GM23338 (cell line): ENCODE data around the gene CBFA2T3.

Experiments
- CREB1 ChIP-seq: fragments of 250-450 bp; sonication (Bioruptor Pico); IDR thresholded peaks from 2 replicates; pipeline ENCODE4 v1.5.0; 2020; ENCODE audit warnings: low read depth, mild to moderate bottlenecking, moderate library complexity
- EZH2 ChIP-seq: fragments of 200-600 bp; sonication (generic); IDR thresholded peaks from one replicate; pipeline ENCODE4 v1.8.0; 2017; ENCODE audit warnings: antibody characterized with exemption, mild to moderate bottlenecking, low read depth; ENCODE audit not compliant: unreplicated experiment
- EZH2phosphoT487 ChIP-seq: fragments of 200-600 bp; sonication (generic); IDR thresholded peaks from one replicate; pipeline ENCODE4 v1.8.1; 2018; ENCODE audit warnings: antibody characterized with exemption; ENCODE audit not compliant: unreplicated experiment
- JUNB ChIP-seq: IDR thresholded peaks from one replicate; pipeline ENCODE4 v1.6.1; 2016; ENCODE audit warnings: antibody characterized with exemption; ENCODE audit not compliant: unreplicated experiment
- POLR2AphosphoS5 ChIP-seq: IDR thresholded peaks from 2 replicates; pipeline ENCODE4 v1.6.1; 2016; ENCODE audit warnings: antibody characterized with exemption, low read depth
- ZNF114 ChIP-seq: fragments of 250-450 bp; sonication (Bioruptor Pico); IDR thresholded peaks from 2 replicates; pipeline ENCODE4 v1.5.0; 2020; ENCODE audit warnings: mild to moderate bottlenecking, moderate library complexity
- TF ChIP-seq, protein P1 (sequence below), 2 experiments: fragments of 200-600 bp in 1 of 2; sonication (generic) in 1 of 2; conservative IDR thresholded peaks; 2 replicates each; pipeline versions ENCODE4 v1.5.1 to v1.6.1; 2016 to 2017; ENCODE audit warnings: antibody characterized with exemption in 2 of 2, low read depth in 2 of 2, mild to moderate bottlenecking in 2 of 2, moderate library complexity in 1 of 2
- TF ChIP-seq, protein P2 (sequence below): IDR thresholded peaks from one replicate; pipeline ENCODE4 v1.6.1; 2018; ENCODE audit warnings: antibody characterized with exemption; ENCODE audit not compliant: unreplicated experiment
- TF ChIP-seq, protein P3 (sequence below): fragments of 250-450 bp; sonication (Bioruptor Pico); IDR thresholded peaks from 2 replicates; pipeline ENCODE4 v1.5.0; 2020; ENCODE audit warnings: mild to moderate bottlenecking, moderate library complexity
- TF ChIP-seq, protein P4 (sequence below): IDR thresholded peaks from 2 replicates; pipeline ENCODE4 v1.6.1; 2016; ENCODE audit warnings: antibody characterized with exemption

DNA sequence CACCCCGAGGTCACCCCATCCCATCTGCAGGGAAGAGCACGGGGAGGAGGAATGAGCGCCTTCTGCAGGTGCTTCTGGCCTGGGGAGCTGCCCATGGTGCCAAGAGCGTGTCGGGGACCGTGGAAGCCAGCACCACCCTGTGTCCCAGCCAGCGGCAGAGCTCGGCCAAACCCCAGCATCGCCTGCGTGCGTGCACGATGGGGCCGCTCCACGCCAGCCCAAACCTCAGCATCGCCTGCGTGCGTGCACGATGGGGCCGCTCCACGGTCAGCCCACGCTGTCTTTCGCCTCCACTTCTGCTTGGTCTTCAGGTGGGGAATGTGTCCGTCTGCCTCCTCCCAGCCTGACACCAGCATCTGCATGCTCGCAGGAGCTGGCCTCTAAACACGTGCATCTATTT, 134.2 kb downstream of the CBFA2T3 start:
- no peak for TF ChIP-seq EZH2
- TF ChIP-seq, protein P1, sequence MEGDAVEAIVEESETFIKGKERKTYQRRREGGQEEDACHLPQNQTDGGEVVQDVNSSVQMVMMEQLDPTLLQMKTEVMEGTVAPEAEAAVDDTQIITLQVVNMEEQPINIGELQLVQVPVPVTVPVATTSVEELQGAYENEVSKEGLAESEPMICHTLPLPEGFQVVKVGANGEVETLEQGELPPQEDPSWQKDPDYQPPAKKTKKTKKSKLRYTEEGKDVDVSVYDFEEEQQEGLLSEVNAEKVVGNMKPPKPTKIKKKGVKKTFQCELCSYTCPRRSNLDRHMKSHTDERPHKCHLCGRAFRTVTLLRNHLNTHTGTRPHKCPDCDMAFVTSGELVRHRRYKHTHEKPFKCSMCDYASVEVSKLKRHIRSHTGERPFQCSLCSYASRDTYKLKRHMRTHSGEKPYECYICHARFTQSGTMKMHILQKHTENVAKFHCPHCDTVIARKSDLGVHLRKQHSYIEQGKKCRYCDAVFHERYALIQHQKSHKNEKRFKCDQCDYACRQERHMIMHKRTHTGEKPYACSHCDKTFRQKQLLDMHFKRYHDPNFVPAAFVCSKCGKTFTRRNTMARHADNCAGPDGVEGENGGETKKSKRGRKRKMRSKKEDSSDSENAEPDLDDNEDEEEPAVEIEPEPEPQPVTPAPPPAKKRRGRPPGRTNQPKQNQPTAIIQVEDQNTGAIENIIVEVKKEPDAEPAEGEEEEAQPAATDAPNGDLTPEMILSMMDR (conservative IDR thresholded peaks at IDR 0.05; ENCODE audit: low read depth in 2 of 2) = no peak
- TF ChIP-seq, protein P2, sequence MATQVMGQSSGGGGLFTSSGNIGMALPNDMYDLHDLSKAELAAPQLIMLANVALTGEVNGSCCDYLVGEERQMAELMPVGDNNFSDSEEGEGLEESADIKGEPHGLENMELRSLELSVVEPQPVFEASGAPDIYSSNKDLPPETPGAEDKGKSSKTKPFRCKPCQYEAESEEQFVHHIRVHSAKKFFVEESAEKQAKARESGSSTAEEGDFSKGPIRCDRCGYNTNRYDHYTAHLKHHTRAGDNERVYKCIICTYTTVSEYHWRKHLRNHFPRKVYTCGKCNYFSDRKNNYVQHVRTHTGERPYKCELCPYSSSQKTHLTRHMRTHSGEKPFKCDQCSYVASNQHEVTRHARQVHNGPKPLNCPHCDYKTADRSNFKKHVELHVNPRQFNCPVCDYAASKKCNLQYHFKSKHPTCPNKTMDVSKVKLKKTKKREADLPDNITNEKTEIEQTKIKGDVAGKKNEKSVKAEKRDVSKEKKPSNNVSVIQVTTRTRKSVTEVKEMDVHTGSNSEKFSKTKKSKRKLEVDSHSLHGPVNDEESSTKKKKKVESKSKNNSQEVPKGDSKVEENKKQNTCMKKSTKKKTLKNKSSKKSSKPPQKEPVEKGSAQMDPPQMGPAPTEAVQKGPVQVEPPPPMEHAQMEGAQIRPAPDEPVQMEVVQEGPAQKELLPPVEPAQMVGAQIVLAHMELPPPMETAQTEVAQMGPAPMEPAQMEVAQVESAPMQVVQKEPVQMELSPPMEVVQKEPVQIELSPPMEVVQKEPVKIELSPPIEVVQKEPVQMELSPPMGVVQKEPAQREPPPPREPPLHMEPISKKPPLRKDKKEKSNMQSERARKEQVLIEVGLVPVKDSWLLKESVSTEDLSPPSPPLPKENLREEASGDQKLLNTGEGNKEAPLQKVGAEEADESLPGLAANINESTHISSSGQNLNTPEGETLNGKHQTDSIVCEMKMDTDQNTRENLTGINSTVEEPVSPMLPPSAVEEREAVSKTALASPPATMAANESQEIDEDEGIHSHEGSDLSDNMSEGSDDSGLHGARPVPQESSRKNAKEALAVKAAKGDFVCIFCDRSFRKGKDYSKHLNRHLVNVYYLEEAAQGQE = no peak
- TF ChIP-seq EZH2phosphoT487 = no peak
- TF ChIP-seq CREB1 (CRISPR knock-in tag) = no peak
- no peak for TF ChIP-seq POLR2AphosphoS5
- TF ChIP-seq, protein P3, sequence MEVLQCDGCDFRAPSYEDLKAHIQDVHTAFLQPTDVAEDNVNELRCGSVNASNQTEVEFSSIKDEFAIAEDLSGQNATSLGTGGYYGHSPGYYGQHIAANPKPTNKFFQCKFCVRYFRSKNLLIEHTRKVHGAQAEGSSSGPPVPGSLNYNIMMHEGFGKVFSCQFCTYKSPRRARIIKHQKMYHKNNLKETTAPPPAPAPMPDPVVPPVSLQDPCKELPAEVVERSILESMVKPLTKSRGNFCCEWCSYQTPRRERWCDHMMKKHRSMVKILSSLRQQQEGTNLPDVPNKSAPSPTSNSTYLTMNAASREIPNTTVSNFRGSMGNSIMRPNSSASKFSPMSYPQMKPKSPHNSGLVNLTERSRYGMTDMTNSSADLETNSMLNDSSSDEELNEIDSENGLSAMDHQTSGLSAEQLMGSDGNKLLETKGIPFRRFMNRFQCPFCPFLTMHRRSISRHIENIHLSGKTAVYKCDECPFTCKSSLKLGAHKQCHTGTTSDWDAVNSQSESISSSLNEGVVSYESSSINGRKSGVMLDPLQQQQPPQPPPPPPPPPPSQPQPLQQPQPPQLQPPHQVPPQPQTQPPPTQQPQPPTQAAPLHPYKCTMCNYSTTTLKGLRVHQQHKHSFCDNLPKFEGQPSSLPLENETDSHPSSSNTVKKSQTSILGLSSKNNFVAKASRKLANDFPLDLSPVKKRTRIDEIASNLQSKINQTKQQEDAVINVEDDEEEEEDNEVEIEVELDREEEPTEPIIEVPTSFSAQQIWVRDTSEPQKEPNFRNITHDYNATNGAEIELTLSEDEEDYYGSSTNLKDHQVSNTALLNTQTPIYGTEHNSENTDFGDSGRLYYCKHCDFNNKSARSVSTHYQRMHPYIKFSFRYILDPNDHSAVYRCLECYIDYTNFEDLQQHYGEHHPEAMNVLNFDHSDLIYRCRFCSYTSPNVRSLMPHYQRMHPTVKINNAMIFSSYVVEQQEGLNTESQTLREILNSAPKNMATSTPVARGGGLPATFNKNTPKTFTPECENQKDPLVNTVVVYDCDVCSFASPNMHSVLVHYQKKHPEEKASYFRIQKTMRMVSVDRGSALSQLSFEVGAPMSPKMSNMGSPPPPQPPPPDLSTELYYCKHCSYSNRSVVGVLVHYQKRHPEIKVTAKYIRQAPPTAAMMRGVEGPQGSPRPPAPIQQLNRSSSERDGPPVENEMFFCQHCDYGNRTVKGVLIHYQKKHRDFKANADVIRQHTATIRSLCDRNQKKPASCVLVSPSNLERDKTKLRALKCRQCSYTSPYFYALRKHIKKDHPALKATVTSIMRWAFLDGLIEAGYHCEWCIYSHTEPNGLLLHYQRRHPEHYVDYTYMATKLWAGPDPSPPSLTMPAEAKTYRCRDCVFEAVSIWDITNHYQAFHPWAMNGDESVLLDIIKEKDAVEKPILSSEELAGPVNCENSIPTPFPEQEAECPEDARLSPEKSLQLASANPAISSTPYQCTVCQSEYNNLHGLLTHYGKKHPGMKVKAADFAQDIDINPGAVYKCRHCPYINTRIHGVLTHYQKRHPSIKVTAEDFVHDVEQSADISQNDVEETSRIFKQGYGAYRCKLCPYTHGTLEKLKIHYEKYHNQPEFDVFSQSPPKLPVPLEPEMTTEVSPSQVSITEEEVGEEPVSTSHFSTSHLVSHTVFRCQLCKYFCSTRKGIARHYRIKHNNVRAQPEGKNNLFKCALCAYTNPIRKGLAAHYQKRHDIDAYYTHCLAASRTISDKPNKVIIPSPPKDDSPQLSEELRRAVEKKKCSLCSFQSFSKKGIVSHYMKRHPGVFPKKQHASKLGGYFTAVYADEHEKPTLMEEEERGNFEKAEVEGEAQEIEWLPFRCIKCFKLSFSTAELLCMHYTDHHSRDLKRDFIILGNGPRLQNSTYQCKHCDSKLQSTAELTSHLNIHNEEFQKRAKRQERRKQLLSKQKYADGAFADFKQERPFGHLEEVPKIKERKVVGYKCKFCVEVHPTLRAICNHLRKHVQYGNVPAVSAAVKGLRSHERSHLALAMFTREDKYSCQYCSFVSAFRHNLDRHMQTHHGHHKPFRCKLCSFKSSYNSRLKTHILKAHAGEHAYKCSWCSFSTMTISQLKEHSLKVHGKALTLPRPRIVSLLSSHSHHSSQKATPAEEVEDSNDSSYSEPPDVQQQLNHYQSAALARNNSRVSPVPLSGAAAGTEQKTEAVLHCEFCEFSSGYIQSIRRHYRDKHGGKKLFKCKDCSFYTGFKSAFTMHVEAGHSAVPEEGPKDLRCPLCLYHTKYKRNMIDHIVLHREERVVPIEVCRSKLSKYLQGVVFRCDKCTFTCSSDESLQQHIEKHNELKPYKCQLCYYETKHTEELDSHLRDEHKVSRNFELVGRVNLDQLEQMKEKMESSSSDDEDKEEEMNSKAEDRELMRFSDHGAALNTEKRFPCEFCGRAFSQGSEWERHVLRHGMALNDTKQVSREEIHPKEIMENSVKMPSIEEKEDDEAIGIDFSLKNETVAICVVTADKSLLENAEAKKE (CRISPR knock-in tag) = no peak
- TF ChIP-seq ZNF114 (CRISPR knock-in tag) = no peak
- no peak for TF ChIP-seq JUNB
- TF ChIP-seq, protein P4, sequence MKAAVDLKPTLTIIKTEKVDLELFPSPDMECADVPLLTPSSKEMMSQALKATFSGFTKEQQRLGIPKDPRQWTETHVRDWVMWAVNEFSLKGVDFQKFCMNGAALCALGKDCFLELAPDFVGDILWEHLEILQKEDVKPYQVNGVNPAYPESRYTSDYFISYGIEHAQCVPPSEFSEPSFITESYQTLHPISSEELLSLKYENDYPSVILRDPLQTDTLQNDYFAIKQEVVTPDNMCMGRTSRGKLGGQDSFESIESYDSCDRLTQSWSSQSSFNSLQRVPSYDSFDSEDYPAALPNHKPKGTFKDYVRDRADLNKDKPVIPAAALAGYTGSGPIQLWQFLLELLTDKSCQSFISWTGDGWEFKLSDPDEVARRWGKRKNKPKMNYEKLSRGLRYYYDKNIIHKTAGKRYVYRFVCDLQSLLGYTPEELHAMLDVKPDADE = no peak
